GM21529 (cell line): ENCODE measurements around the gene NFIA.

Experiments used
- ATAC-seq: cut with Tn5 transposase; IDR thresholded peaks from one replicate; pipeline ENCODE4 v1.9.1; 2021; ENCODE audit not compliant: unreplicated experiment

NFIA gene

GRCh38 chr1:61149010-61149860 is 66.9 kb downstream of the NFIA start:
- no peak for ATAC-seq

- ATAC-seq = no peak
Observed at GRCh38 chr1:61151565-61151964, 69.2 kb downstream of the NFIA start.

- no peak for ATAC-seq
Observed at GRCh38 chr1:61152066-61152465, 69.7 kb downstream of the NFIA start.

DNA sequence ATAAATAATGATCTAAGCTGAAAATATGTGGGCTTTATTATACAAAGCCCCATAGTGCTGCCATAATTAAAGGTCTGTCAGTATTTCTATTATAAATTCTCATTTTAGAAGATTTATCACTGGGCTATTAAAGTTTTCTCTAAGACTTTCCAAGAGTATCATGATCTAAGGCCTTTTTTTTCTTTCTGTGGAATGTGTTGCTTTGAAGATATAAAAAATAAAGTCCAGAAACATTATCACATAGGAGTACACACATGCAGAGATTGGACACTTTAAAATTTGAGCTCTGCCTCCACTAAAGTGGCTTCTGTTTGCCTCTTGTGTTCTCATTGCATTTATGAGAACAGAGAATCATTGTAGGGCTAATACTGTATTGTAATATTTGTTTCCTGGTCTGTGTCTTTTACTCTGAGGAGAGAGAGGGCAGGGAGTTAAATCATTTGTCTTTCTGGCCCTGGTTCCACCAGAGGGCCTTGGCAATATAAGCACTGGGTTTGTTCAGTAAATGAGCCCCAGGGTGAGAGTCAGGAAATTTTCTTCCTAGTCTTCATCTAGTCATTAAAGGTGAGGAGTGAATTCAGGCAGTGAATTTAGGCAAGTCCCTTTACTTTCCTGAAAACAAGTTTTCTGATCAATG is 70.2 kb downstream of the NFIA start:
- ATAC-seq = no peak

- no peak for ATAC-seq
Observed at GRCh38 chr1:61156576-61157467, 74.5 kb downstream of the NFIA start.

GRCh38 chr1:61157468-61157987 is 75.2 kb downstream of the NFIA start:
- no peak for ATAC-seq

DNA sequence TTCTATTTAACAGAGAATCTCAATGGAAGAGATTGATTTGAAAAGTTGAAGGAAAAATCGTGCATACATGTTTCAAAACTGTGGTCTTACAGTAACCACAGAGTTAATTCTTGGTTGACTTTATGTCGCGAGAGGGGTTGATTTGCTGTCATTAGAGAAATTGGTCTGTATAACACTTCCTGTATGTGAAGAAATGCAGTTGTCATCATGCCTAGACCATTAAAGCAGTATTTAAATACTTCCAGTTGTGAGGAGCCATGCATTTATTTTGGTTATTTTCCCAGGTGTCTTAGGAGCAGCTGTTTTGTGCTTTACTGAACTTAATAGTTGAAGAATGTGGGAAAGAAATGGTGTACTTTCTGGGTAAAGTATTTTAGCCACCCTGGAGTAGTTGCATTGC is 76.2 kb downstream of the NFIA start:
- ATAC-seq = no peak

- no peak for ATAC-seq
Observed at GRCh38 chr1:61160526-61160925, 78.2 kb downstream of the NFIA start.

DNA sequence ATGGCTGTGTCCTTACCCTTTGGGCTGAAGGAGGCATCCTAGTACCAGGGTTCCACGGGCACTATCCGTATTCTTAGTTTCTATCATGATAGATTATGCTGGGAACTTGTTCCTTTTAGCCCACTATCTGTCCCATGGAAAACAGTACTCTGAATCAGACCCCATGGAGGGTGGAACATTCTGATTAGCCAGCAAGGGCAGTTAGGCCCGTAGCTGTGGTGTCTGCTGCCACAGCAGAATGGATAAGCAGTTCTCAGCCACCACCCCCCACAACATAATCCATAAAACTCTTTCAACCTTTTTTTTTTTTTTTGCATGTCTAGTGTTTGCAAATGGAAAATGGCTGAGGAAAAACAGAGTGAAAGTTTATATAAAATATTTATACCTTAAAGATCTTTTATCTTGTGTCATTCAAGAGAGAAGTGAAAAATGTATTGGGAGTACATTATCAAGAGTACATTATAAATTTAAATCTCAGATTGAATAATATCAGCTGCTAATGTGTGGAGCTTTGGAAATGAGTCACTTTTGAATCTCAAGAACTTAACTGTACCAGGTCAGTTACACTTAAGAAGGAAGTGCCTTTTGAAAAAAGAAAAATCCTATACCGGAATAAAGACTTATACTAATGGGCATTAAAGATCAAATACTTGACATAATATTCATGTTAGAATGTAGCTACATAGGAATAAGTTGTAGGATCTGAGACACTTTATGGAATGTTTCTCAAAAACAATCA is 80.3 kb downstream of the NFIA start:
- ATAC-seq = no peak

DNA sequence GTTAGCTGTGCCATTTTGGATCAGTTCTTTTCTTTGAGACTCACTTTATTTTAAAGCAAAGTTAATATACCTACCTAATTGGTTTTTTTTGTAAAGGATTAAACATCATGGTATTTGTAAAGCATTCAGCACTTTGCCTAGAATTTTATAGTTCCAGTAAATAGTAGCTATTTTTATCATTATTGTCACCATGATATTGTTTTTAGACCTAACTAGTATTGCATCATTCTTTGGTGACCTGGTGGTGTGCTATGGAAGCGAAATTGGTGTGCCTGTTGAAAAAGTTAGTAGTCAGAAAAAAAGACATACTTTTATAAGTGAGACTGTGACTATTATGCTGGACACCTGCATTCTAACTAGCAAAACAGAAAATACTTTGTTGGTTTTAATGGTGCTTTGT is 81.0 kb downstream of the NFIA start:
- no peak for ATAC-seq

GRCh38 chr1:61165402-61165801 is 83.0 kb downstream of the NFIA start:
- ATAC-seq = no peak

GRCh38 chr1:61167309-61167708 is 84.9 kb downstream of the NFIA start:
- ATAC-seq = no peak

DNA sequence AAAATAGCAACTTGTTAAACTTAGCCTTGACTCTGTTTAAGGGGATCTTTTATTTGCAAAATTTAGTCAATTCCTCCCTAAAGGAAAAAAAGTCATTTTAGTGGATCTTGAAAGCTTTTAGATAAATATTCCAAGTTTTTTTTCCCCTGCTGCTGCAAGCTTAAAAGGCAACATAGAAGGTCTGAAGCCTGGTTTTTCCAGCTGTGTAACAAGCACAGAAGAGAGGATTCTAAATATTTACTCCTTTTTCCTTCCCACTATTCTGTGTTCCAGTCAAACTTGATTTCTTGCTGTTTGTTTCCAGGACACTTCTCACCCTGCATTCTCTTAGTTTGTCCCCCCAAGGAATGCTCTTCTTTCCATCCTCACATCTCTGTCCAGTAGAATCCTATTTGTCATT is 86.7 kb downstream of the NFIA start:
- no peak for ATAC-seq

- ATAC-seq = no peak
Observed at GRCh38 chr1:61169634-61170033, 87.3 kb downstream of the NFIA start.

DNA sequence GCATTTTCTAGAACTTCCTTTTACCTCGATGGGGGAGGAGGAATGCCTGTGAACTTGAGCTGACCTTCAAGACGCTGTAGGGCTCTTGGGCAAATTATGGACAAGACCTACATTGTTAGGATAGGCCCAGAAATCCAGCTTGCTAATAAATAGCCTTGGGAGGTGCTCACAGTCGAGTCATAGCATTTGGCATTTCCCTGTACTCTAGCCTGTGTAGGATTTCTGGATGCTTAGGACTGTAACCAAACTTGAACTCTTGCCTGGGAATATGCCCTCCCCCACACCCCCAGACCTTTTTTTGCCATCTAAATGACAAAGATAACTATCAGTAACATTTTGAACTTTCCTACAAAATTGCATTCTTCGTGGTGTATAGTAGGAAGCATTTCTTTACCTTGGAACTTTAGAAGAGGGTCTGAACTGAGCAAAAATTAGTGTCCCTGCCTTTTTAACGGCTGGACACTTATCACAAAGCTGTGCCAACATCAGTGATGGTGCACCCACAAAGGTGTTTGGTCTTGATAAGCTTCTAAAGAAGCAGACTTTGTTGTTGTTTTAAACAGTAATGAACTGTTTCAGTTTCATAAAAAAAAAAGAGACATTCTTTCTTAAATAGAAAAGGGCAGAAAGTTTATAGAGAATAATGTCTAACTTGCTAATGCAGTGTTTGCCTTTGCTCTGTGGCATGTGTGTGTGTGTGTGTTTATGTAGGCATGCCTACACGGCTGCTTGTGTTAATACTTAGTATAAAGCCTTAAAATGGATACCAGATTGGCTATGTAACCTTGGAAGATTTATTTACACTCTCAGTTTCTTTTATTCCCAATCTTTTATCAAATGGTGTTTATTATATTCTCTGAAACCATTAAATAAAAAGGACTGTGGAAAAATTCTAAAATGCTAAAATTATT is 88.2 kb downstream of the NFIA start:
- ATAC-seq = no peak

DNA sequence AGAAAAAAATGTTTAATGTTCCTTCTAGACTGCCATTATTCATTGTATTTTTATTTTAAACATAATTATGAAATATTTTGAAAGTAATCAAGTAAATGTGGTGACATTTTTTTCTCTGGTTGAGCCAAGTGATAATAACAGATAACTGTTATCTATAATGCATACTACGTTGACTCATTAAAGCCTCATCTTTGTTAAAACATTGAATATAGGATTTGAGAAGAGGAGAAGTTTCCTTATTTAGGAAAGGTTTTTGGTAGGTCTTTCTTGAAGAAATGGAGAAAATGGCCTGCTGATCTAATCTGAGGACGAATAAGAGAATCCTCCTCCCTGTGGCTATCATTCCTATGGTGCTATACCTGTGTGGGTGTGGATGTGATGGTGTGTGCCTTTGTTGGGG is 89.0 kb downstream of the NFIA start:
- ATAC-seq = no peak

GRCh38 chr1:61171974-61172373 is 89.6 kb downstream of the NFIA start:
- no peak for ATAC-seq

DNA sequence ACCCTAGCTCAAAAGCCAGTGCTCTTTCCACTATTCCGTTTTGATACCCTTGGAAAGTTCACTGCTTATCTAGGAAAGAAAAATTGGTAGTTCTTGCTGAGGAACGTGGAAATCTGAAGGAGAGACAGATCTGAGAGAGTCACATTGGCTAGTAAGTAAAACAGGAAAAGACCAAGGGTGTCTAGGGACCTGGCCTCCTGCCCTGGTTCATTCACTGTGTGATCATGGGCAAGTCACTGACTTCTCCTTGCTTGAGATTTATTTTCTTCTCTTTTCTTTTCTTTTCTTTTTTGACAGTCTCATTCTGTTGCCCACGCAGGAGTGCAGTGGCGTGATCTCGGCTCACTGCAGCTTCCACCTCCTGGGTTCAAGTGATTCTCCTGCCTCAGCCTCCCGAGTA is 90.8 kb downstream of the NFIA start:
- ATAC-seq = no peak

DNA sequence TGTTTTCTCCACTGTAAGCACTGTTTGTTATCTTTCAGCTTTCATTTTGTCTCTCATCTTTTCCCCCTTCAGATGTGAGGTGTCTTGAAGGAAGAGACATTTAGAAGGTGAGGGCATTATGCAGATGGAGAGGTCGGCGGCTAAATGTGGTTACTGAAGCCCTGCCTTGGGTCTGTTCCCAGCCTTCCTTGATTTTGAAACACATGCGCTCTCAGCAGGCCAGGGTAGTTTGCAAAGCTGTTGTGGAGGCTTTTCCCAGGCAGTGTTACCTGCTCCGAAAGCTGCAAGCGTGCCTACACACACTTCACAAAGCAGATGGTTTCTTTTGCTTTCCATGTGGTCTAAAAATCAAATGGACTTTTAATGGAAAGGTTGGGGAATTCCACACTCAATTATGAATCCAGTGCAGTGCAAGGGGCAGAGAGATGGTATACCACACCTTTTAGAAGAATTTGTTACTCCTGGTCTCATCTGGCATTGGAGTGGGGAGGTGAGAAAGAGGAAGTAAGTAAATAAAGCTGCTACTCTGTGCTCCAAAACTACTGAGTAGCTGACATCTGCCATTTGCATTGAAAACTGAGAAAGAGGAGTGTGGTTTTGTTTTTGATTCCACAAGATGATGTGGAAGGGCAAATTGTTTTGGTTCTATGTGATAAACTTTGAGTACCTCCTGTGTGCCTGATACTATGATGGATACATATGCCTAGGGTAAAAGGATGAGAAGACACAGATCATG is 91.9 kb downstream of the NFIA start:
- no peak for ATAC-seq
